Psoas muscle (tissue), 8 donors: ENCODE results near the gene SPRYD3. TPM values are rescaled to one million over a fixed set of nuclear protein-coding genes. Genes with fewer than 3 reads are reported as not detected.

Experiments
- ATAC-seq, 4 donors: fragments of 200-7000 bp; cut with Tn5 transposase; one replicate each; pipeline ENCODE4 v1.9.1; 2020; ENCODE audit warnings: moderate library complexity in 3 of 4, mild to moderate bottlenecking in 2 of 4
- DNase-seq, 2 donors: peaks; one replicate each; pipeline ENCODE4 v3.0.0-alpha.2; 2020
- H3K27ac ChIP-seq: fragments of 200-600 bp; one replicate; pipeline ENCODE4 v1.8.0; 2022
- H3K27me3 ChIP-seq, 3 donors: fragments of 200-600 bp in 1 of 3; one replicate each; pipeline versions ENCODE4 v1.6.1 to v1.8.0; 2013 to 2022; ENCODE audit warnings: low read length in 2 of 3, mild to moderate bottlenecking in 2 of 3, moderate library complexity in 1 of 3; ENCODE audit not compliant: insufficient read depth in 3 of 3
- H3K36me3 ChIP-seq, 2 donors: fragments of 200-600 bp in 1 of 2; one replicate each; pipeline versions ENCODE4 v1.6.1 to v1.8.0; 2013 to 2022; ENCODE audit warnings: low read depth in 1 of 2, mild to moderate bottlenecking in 1 of 2, moderate library complexity in 1 of 2; ENCODE audit not compliant: insufficient read depth in 1 of 2
- H3K4me1 ChIP-seq: fragments of 200-600 bp; one replicate; pipeline ENCODE4 v1.8.0; 2022
- H3K4me3 ChIP-seq: fragments of 200-600 bp; one replicate; pipeline ENCODE4 v1.8.0; 2022; ENCODE audit warnings: mild to moderate bottlenecking
- H3K9me3 ChIP-seq: fragments of 200-600 bp; one replicate; pipeline ENCODE4 v1.8.0; 2022
- CTCF ChIP-seq: fragments of 200-600 bp; IDR thresholded peaks from one replicate; pipeline ENCODE4 v1.8.0; 2022; ENCODE audit warnings: antibody characterized with exemption
- WGBS, 3 donors: extraction: QIAGEN DNeasy Blood & Tissue Kit; methylation state at CpG; one replicate each; pipeline versions ENCODE4 v1.1.6 to v1.1.7; 2013; 5-methylcytosine and 5-hydroxymethylcytosine counted together
- intact Hi-C, 2 donors: fragments of 100-400 bp; cut with DNase I; formaldehyde crosslinking; loops; one replicate each; pipeline versions ENCODE4 v1.11.0 to v1.14.2; 2022
- polyA plus RNA-seq, 3 donors: library from polyadenylated mRNA; stranded (reverse); fragments of 200-250 nt; gene quantifications; one replicate each; pipeline ENCODE4 v1.2.3, GENCODE V29; 2013
- total RNA-seq, 4 donors: library from RNA; stranded (reverse); fragmentation: NEBNext Ultra II Directional in 2 of 4; extraction: Animal tissue kit (Norgen Biotek cat#: 25700) in 2 of 4; gene quantifications; one replicate each; pipeline versions ENCODE4 v1.2.1 to v1.2.4, GENCODE V29; 2021 to 2023
- donor health status: healthy with polysubstance abuse.
- donor health status: DM: no; HTN: no; CAD: no; lungs with moderate emphysema.
- donor health status: Bipolar disorder and iron deficiency.
- donor health status: healthy.
- donor health status: DM: yes; HTN: yes; CAD: no.
- donor health status: DM: no; HTN: no; CAD: no.
- donor health status: DM: no; HTN: no; CAD: no.
- donor health status: DM: yes; HTN: yes; CAD: no.

The SPRYD3 gene
- total and polyA plus RNA-seq, 7 donors = 16.5 to 49.1 (median 21.8) TPM

GRCh38 chr12:53044052-53044581 lies 35.1 kb downstream of the SPRYD3 start:
- TF ChIP-seq CTCF = no peak
- Histone ChIP-seq H3K27me3 (no peaks in the 10 kb centered on the region), H3K4me1 (peaks cover 28% of the 10 kb centered on the region), H3K36me3 (peaks cover 3 to 37% of the 10 kb centered on the region in 2 donors), H3K27ac (peak overlapping the region; percentile 98), H3K9me3 (no peaks in the 10 kb centered on the region), H3K4me3 (no peak overlapping the region)
- DNase-seq = peak in 1 of 2 donors; percentile 20
- 37 to 53% (median 38%) methylated on average over 10 of the region's 10 CpGs for WGBS, 3 donors
- ATAC-seq = no peak
- intact Hi-C loops = no loop called here

- intact Hi-C loops = no loop called here
- Histone ChIP-seq H3K27ac (no peak overlapping the region), H3K27me3 (no peaks in the 10 kb centered on the region)
These were observed 36.4 kb downstream of the SPRYD3 start for GRCh38 chr12:53042607-53043454.

GRCh38 chr12:53039851-53040250 lies 39.3 kb downstream of the SPRYD3 start:
- ATAC-seq (peak in 2 of 4 donors; percentile 30 to 33), DNase-seq (no peak)
- TF ChIP-seq CTCF = no peak
- H3K27ac ChIP-seq = peak overlapping the region; percentile 73
- no peaks in the 10 kb centered on the region for H3K27me3 ChIP-seq
- H3K4me3 ChIP-seq = no peak overlapping the region
- H3K4me1 ChIP-seq = peaks cover 10% of the 10 kb centered on the region
- H3K36me3 ChIP-seq = peaks cover 20 to 80% of the 10 kb centered on the region in 2 donors
- 69 to 80% (median 77%) methylated on average over 4 of the region's 4 CpGs for WGBS, 3 donors
- intact Hi-C loops = no loop called here
- no peaks in the 10 kb centered on the region for H3K9me3 ChIP-seq

More at GRCh38 chr12:53042607-53043454, 36.4 kb downstream of the SPRYD3 start:
- no peak overlapping the region for H3K4me3 ChIP-seq
- TF ChIP-seq CTCF = no peak
- no peak for DNase-seq
- peaks cover 24% of the 10 kb centered on the region for H3K4me1 ChIP-seq
- WGBS, 3 donors = 51 to 65% (median 54%) methylated on average over 7 of the region's 7 CpGs
- no peaks in the 10 kb centered on the region for H3K9me3 ChIP-seq
- no peak for ATAC-seq
- H3K36me3 ChIP-seq = peaks cover 6 to 50% of the 10 kb centered on the region in 2 donors

- H3K27ac ChIP-seq = no peak overlapping the region
- intact Hi-C loops = no loop called here
These were observed 42.4 kb downstream of the SPRYD3 start for GRCh38 chr12:53036802-53037201.

More at GRCh38 chr12:53036802-53037201, 42.4 kb downstream of the SPRYD3 start:
- peaks cover 10% of the 10 kb centered on the region for H3K4me1 ChIP-seq
- H3K36me3 ChIP-seq = peaks cover 24 to 100% of the 10 kb centered on the region in 2 donors
- DNase-seq (no peak), ATAC-seq (no peak)
- no peaks in the 10 kb centered on the region for H3K9me3 ChIP-seq
- WGBS, 3 donors = 84 to 94% (median 85%) methylated on average over 3 of the region's 3 CpGs
- H3K27me3 ChIP-seq = no peaks in the 10 kb centered on the region
- no peak for TF ChIP-seq CTCF
- H3K4me3 ChIP-seq = no peak overlapping the region
